Peyer's patch (tissue), 4 donors: ENCODE results near the gene TMEM229B. TPM values are rescaled to one million over a fixed set of nuclear protein-coding genes. Genes with fewer than 3 reads are reported as not detected.

Experiments
- DNase-seq, 3 donors: peaks; one replicate each; pipeline ENCODE4 v3.0.0-alpha.2; 2017 to 2019
- H3K27ac ChIP-seq, 4 donors: fragments of 200-600 bp; sonication (generic); one replicate each; pipeline ENCODE4 v1.5.1; 2016 to 2019
- H3K27me3 ChIP-seq, 2 donors: fragments of 200-600 bp; sonication (generic); one replicate each; pipeline ENCODE4 v1.5.1; 2019
- H3K36me3 ChIP-seq, 3 donors: fragments of 200-600 bp; sonication (generic); one replicate each; pipeline ENCODE4 v1.5.1; 2016 to 2019
- H3K4me1 ChIP-seq, 4 donors: fragments of 200-600 bp; sonication (generic); one replicate each; pipeline ENCODE4 v1.5.1; 2016 to 2019
- H3K4me3 ChIP-seq, 4 donors: fragments of 200-600 bp; sonication (generic); 1 replicate in 3 of 4; 2 replicates in 1 of 4; pipeline ENCODE4 v1.5.1; 2016 to 2019; ENCODE audit warnings: mild to moderate bottlenecking in 1 of 4
- H3K9me3 ChIP-seq, 4 donors: fragments of 200-600 bp; sonication (generic); one replicate each; pipeline ENCODE4 v1.5.1; 2016 to 2019; ENCODE audit warnings: mild to moderate bottlenecking in 1 of 4
- CTCF ChIP-seq, 6 experiments: fragments of 450-650 bp in 4 of 6; fragments of 200-600 bp in 2 of 6; sonication (generic) in 1 of 6; IDR thresholded peaks; one replicate each; pipeline ENCODE4 v1.5.1; 2017 to 2019; ENCODE audit warnings: antibody characterized with exemption in 6 of 6, mild to moderate bottlenecking in 3 of 6, moderate library complexity in 1 of 6
- POLR2A ChIP-seq, 2 donors: fragments of 450-650 bp; IDR thresholded peaks; one replicate each; pipeline ENCODE4 v1.5.1; 2017; ENCODE audit warnings: antibody characterized with exemption in 2 of 2, mild to moderate bottlenecking in 2 of 2, moderate library complexity in 2 of 2
- total RNA-seq, 4 donors: library from RNA; depleted of rRNA; stranded (reverse); fragments of >200 nt; gene quantifications; one replicate each; pipeline ENCODE4 v1.1.0, GENCODE V29; 2016

TMEM229B gene
- total RNA-seq, 4 donors from 2014 or later: 8.3 to 39.7 (median 31.7) TPM

- H3K27me3 ChIP-seq: no peaks in the 10 kb centered on the region
- no peak overlapping the region for H3K4me3 ChIP-seq
- no peaks in the 10 kb centered on the region for H3K9me3 ChIP-seq
- peaks cover 0 to 13% (median 0%) of the 10 kb centered on the region in 3 donors for H3K36me3 ChIP-seq
- no peak for TF ChIP-seq POLR2A (IDR thresholded peaks at IDR 0.05)
- no peak for TF ChIP-seq CTCF (IDR thresholded peaks at IDR 0.05)
- peak overlapping the region in 2 of 4 donors; percentile 17 to 68 for H3K27ac ChIP-seq
- H3K4me1 ChIP-seq: peaks cover 0 to 34% (median 2%) of the 10 kb centered on the region in 4 donors
- peak in 1 of 3 donors; percentile 66 for DNase-seq
These were observed 18.6 kb downstream of the TMEM229B start for GRCh38 chr14:67469954-67470353.

GRCh38 chr14:67468378-67468730 is 20.2 kb downstream of the TMEM229B start:
- peaks cover 0 to 34% (median 2%) of the 10 kb centered on the region in 4 donors for H3K4me1 ChIP-seq
- H3K27me3 ChIP-seq: no peaks in the 10 kb centered on the region
- H3K27ac ChIP-seq: peak overlapping the region in 3 of 4 donors; percentile 75 to 87 (median 76)
- TF ChIP-seq CTCF (IDR thresholded peaks at IDR 0.05) (no peak), POLR2A (IDR thresholded peaks at IDR 0.05) (peak in 1 of 2 donors; percentile 43)
- peaks cover 0 to 9% (median 0%) of the 10 kb centered on the region in 3 donors for H3K36me3 ChIP-seq
- no peaks in the 10 kb centered on the region for H3K9me3 ChIP-seq
- H3K4me3 ChIP-seq: peak overlapping the region in 1 of 4 donors; percentile 30
- peak in 1 of 3 donors; percentile 80 for DNase-seq

- peak overlapping the region in 2 of 4 donors; percentile 76 to 87 for H3K27ac ChIP-seq
These were observed 21.4 kb downstream of the TMEM229B start for GRCh38 chr14:67467134-67467533.

GRCh38 chr14:67464879-67465278 is 23.6 kb downstream of the TMEM229B start:
- TF ChIP-seq POLR2A (IDR thresholded peaks at IDR 0.05) (no peak), CTCF (IDR thresholded peaks at IDR 0.05) (no peak)
- Histone ChIP-seq H3K27ac (no peak overlapping the region), H3K9me3 (no peaks in the 10 kb centered on the region), H3K4me3 (no peak overlapping the region), H3K36me3 (no peaks in the 10 kb centered on the region), H3K4me1 (peaks cover 0 to 34% (median 2%) of the 10 kb centered on the region in 4 donors), H3K27me3 (no peaks in the 10 kb centered on the region)
- no peak for DNase-seq

More at GRCh38 chr14:67467134-67467533, 21.4 kb downstream of the TMEM229B start:
- Histone ChIP-seq H3K4me1 (peaks cover 0 to 34% (median 2%) of the 10 kb centered on the region in 4 donors), H3K36me3 (no peaks in the 10 kb centered on the region), H3K9me3 (no peaks in the 10 kb centered on the region), H3K4me3 (no peak overlapping the region), H3K27me3 (no peaks in the 10 kb centered on the region)
- no peak for DNase-seq
- TF ChIP-seq CTCF (IDR thresholded peaks at IDR 0.05) (no peak), POLR2A (IDR thresholded peaks at IDR 0.05) (no peak)

GRCh38 chr14:67464377-67464776 is 24.1 kb downstream of the TMEM229B start:
- no peaks in the 10 kb centered on the region for H3K36me3 ChIP-seq
- TF ChIP-seq POLR2A (IDR thresholded peaks at IDR 0.05): no peak
- TF ChIP-seq CTCF (IDR thresholded peaks at IDR 0.05): no peak
- peaks cover 0 to 32% (median 2%) of the 10 kb centered on the region in 4 donors for H3K4me1 ChIP-seq
- no peaks in the 10 kb centered on the region for H3K27me3 ChIP-seq
- DNase-seq: no peak
- H3K4me3 ChIP-seq: no peak overlapping the region
- H3K27ac ChIP-seq: no peak overlapping the region
- no peaks in the 10 kb centered on the region for H3K9me3 ChIP-seq

- Histone ChIP-seq H3K27ac (no peak overlapping the region), H3K9me3 (no peaks in the 10 kb centered on the region), H3K4me1 (peaks cover 0 to 27% (median 2%) of the 10 kb centered on the region in 4 donors), H3K36me3 (no peaks in the 10 kb centered on the region), H3K4me3 (no peak overlapping the region), H3K27me3 (no peaks in the 10 kb centered on the region)
- no peak for DNase-seq
- TF ChIP-seq CTCF (IDR thresholded peaks at IDR 0.05) (no peak), POLR2A (IDR thresholded peaks at IDR 0.05) (no peak)
These were observed 24.6 kb downstream of the TMEM229B start for GRCh38 chr14:67463900-67464299.
